Thyroid gland (tissue), 4 donors: Measurements from ENCODE around the gene STK32B. TPM values are rescaled to one million over a fixed set of nuclear protein-coding genes. Genes with fewer than 3 reads are reported as not detected.

Source experiments
- DNase-seq, 2 donors: peaks; one replicate each; pipeline ENCODE4 v3.0.0-alpha.2; 2019
- H3K27ac ChIP-seq, 3 donors: fragments of 200-600 bp; sonication (generic); 1 replicate in 2 of 3; 2 replicates in 1 of 3; pipeline ENCODE4 v1.5.1; 2016 to 2019; ENCODE audit warnings: mild to moderate bottlenecking in 1 of 3, moderate library complexity in 1 of 3
- H3K27me3 ChIP-seq: fragments of 200-600 bp; sonication (generic); one replicate; pipeline ENCODE4 v1.5.1; 2019
- H3K36me3 ChIP-seq, 2 donors: fragments of 200-600 bp; sonication (generic); one replicate each; pipeline ENCODE4 v1.5.1; 2016 to 2019
- H3K4me1 ChIP-seq, 2 donors: fragments of 200-600 bp; sonication (generic); one replicate each; pipeline ENCODE4 v1.5.1; 2017 to 2019
- H3K4me3 ChIP-seq, 3 donors: fragments of 200-600 bp; sonication (generic); replicated peaks in 1 of 3; 1 replicate in 2 of 3; 2 replicates in 1 of 3; pipeline ENCODE4 v1.5.1; 2016; ENCODE audit warnings: mild to moderate bottlenecking in 1 of 3
- H3K9me3 ChIP-seq: fragments of 200-600 bp; sonication (generic); one replicate; pipeline ENCODE4 v1.5.1; 2017
- CTCF ChIP-seq, 6 experiments: fragments of 200-600 bp in 3 of 6; fragments of 450-650 bp in 3 of 6; sonication (generic) in 3 of 6; IDR thresholded peaks; one replicate each; pipeline ENCODE4 v1.5.1; 2016 to 2019; ENCODE audit warnings: antibody characterized with exemption in 6 of 6, mild to moderate bottlenecking in 2 of 6, inconsistent platforms in 1 of 6, moderate library complexity in 1 of 6
- POLR2A ChIP-seq, 2 donors: fragments of 450-650 bp; IDR thresholded peaks; one replicate each; pipeline ENCODE4 v1.6.1; 2017; ENCODE audit warnings: antibody characterized with exemption in 2 of 2, mild to moderate bottlenecking in 2 of 2, moderate library complexity in 1 of 2
- WGBS, 2 donors: methylation state at CpG; one replicate each; pipeline ENCODE4 v1.1.5; 2017; 5-methylcytosine and 5-hydroxymethylcytosine counted together
- intact Hi-C: fragments of 100-400 bp; cut with DNase I; formaldehyde crosslinking; loops from one replicate; pipeline ENCODE4 v1.15.1; 2023
- total RNA-seq, 4 donors: library from RNA; depleted of rRNA; stranded (reverse); fragments of >200 nt; gene quantifications; one replicate each; pipeline ENCODE4 v1.2.3, GENCODE V29; 2016

Gene STK32B
- total RNA-seq, 4 donors from 2014 or later, result 1.9 to 14.8 (median 4.4) TPM

- TF ChIP-seq POLR2A (IDR thresholded peaks at IDR 0.05) (no peak), CTCF (IDR thresholded peaks at IDR 0.05) (no peak)
- 92 to 100% methylated on average over 2 of the region's 2 CpGs for WGBS, 2 donors
- Histone ChIP-seq H3K4me3 (no peak overlapping the region), H3K36me3 (peaks cover 4 to 7% of the 10 kb centered on the region in 2 donors), H3K27ac (no peak overlapping the region), H3K4me1 (no peaks in the 10 kb centered on the region), H3K27me3 (no peaks in the 10 kb centered on the region), H3K9me3 (no peaks in the 10 kb centered on the region)
- intact Hi-C loops, result no loop called here
- no peak for DNase-seq
Observed at GRCh38 chr4:5532100-5532499, 480.8 kb downstream of the STK32B start.

- H3K36me3 ChIP-seq, result peaks cover 0 to 3% of the 10 kb centered on the region in 2 donors
- H3K4me1 ChIP-seq, result no peaks in the 10 kb centered on the region
- no peak overlapping the region for H3K4me3 ChIP-seq
- no peak for DNase-seq
- no peaks in the 10 kb centered on the region for H3K9me3 ChIP-seq
- no peaks in the 10 kb centered on the region for H3K27me3 ChIP-seq
- no peak overlapping the region for H3K27ac ChIP-seq
- intact Hi-C loops, result no loop called here
- TF ChIP-seq CTCF (IDR thresholded peaks at IDR 0.05), result no peak
- 93 to 96% methylated on average over 2 of the region's 2 CpGs for WGBS, 2 donors
Observed at GRCh38 chr4:5539584-5539983, 488.3 kb downstream of the STK32B start.

GRCh38 chr4:5541169-5541568, 489.9 kb downstream of the STK32B start:
- Histone ChIP-seq H3K27ac (no peak overlapping the region), H3K27me3 (no peaks in the 10 kb centered on the region), H3K4me3 (no peak overlapping the region), H3K9me3 (no peaks in the 10 kb centered on the region), H3K4me1 (no peaks in the 10 kb centered on the region), H3K36me3 (peaks cover 0 to 3% of the 10 kb centered on the region in 2 donors)
- 91 to 92% methylated on average over 10 of the region's 10 CpGs for WGBS, 2 donors
- no peak for TF ChIP-seq POLR2A (IDR thresholded peaks at IDR 0.05)
- TF ChIP-seq CTCF (IDR thresholded peaks at IDR 0.05), result no peak
- DNase-seq, result no peak
- intact Hi-C loops, result no loop called here

- Histone ChIP-seq H3K27ac (no peak overlapping the region), H3K36me3 (peaks cover 0 to 3% of the 10 kb centered on the region in 2 donors), H3K27me3 (no peaks in the 10 kb centered on the region), H3K4me3 (no peak overlapping the region), H3K4me1 (no peaks in the 10 kb centered on the region), H3K9me3 (no peaks in the 10 kb centered on the region)
- no peak for DNase-seq
- intact Hi-C loops, result no loop called here
- TF ChIP-seq POLR2A (IDR thresholded peaks at IDR 0.05) (no peak), CTCF (IDR thresholded peaks at IDR 0.05) (no peak)
- 88 to 96% methylated on average over 8 of the region's 8 CpGs for WGBS, 2 donors
Observed at GRCh38 chr4:5543681-5544080, 492.4 kb downstream of the STK32B start.

GRCh38 chr4:5544762-5545161, 493.5 kb downstream of the STK32B start:
- H3K4me1 ChIP-seq, result no peaks in the 10 kb centered on the region
- intact Hi-C loops, result no loop called here
- no peaks in the 10 kb centered on the region for H3K9me3 ChIP-seq
- H3K4me3 ChIP-seq, result no peak overlapping the region
- no peaks in the 10 kb centered on the region for H3K27me3 ChIP-seq
- 73 to 85% methylated on average over 5 of the region's 5 CpGs for WGBS, 2 donors
- peaks cover 0 to 3% of the 10 kb centered on the region in 2 donors for H3K36me3 ChIP-seq
- no peak for DNase-seq
- no peak overlapping the region for H3K27ac ChIP-seq
- no peak for TF ChIP-seq CTCF (IDR thresholded peaks at IDR 0.05)
- no peak for TF ChIP-seq POLR2A (IDR thresholded peaks at IDR 0.05)
